H1 (cell line): Measurements from ENCODE around the gene MEX3D. TPM values are rescaled to one million over a fixed set of nuclear protein-coding genes. Genes with fewer than 3 reads are reported as not detected.

ENCODE experiments used
- CTCF ChIA-PET: fragments of 300-600 bp; sonication (Branson Sonifier 250); formaldehyde crosslinking; loops from one replicate; lab custom pipeline; 2021; ENCODE audit not compliant: partially characterized antibody; lab: Charles Lee
- POLR2A ChIA-PET: fragments of 300-600 bp; sonication (Branson Sonifier 250); formaldehyde crosslinking; loops from one replicate; lab custom pipeline; 2021; ENCODE audit warnings: inconsistent platforms; ENCODE audit not compliant: partially characterized antibody; lab: Charles Lee
- DNase-seq, 2 experiments: peaks; one replicate each; pipeline versions ENCODE4 v3.0.0 to v3.0.0-alpha.2; 2010 to 2022; ENCODE audit warnings: low spot score in 2 of 2, low read depth in 1 of 2, mixed read lengths in 1 of 2
- FAIRE-seq: peaks from 2 replicates; lab custom pipeline; 2011; peaks lifted over from hg19 to GRCh38; lab: Jason Lieb, UNC
- H2AFZ ChIP-seq: 2 replicates; pipeline ENCODE4 v1.8.1; 2012; ENCODE audit warnings: low read length, inconsistent platforms
- H2AK5ac ChIP-seq: 2 replicates; pipeline ENCODE4 v1.6.1; 2013; ENCODE audit warnings: low read depth, low read length
- H2BK120ac ChIP-seq: replicated peaks from 2 replicates; pipeline ENCODE3; 2013; ENCODE audit warnings: low read depth, low read length, inconsistent platforms
- H2BK12ac ChIP-seq: 2 replicates; pipeline ENCODE4 v1.6.1; 2013; ENCODE audit warnings: low read depth, low read length
- H2BK15ac ChIP-seq: 2 replicates; pipeline ENCODE4 v1.6.1; 2013; ENCODE audit warnings: low read length
- H2BK20ac ChIP-seq: 2 replicates; pipeline ENCODE4 v1.6.1; 2013; ENCODE audit warnings: low read length
- H2BK5ac ChIP-seq: 2 replicates; pipeline ENCODE4 v1.6.1; 2013; ENCODE audit warnings: low read depth, low read length
- H3K14ac ChIP-seq: 2 replicates; pipeline ENCODE4 v1.6.1; 2013; ENCODE audit warnings: inconsistent platforms; ENCODE audit not compliant: insufficient read length
- H3K18ac ChIP-seq: 2 replicates; pipeline ENCODE4 v1.6.1; 2013; ENCODE audit warnings: low read length; ENCODE audit errors: extremely low read depth
- H3K23ac ChIP-seq: 2 replicates; pipeline ENCODE4 v1.6.1; 2013; ENCODE audit warnings: inconsistent platforms; ENCODE audit not compliant: insufficient read length
- H3K23me2 ChIP-seq: 2 replicates; pipeline ENCODE4 v1.6.1; 2013; ENCODE audit warnings: low read depth, low read length
- H3K27ac ChIP-seq: 2 replicates; pipeline ENCODE4 v1.6.1; 2011; ENCODE audit warnings: low read depth, low read length, inconsistent platforms
- H3K27me3 ChIP-seq, 4 experiments: replicated peaks in 1 of 4; 1 replicate in 1 of 4; 2 replicates in 3 of 4; pipeline versions ENCODE4 v1.6.1 to v1.8.1; 2011 to 2013; ENCODE audit warnings: low read length in 3 of 4, mild to moderate bottlenecking in 3 of 4, inconsistent platforms in 2 of 4, mixed read lengths in 2 of 4, moderate library complexity in 1 of 4; ENCODE audit not compliant: control insufficient read depth in 3 of 4, insufficient read depth in 3 of 4; ENCODE audit errors: extremely low read depth in 1 of 4
- H3K36me3 ChIP-seq, 4 experiments: 2 replicates each; pipeline versions ENCODE4 v1.6.1 to v1.8.1; 2011 to 2013; ENCODE audit warnings: mild to moderate bottlenecking in 4 of 4, low read length in 3 of 4, moderate library complexity in 2 of 4, control low read depth in 1 of 4, inconsistent platforms in 1 of 4; ENCODE audit not compliant: insufficient read depth in 4 of 4, control insufficient read depth in 2 of 4
- H3K4ac ChIP-seq: replicated peaks from 2 replicates; pipeline ENCODE3; 2013; ENCODE audit warnings: low read length, low read depth, mixed read lengths, inconsistent platforms; ENCODE audit not compliant: insufficient read length
- H3K4me1 ChIP-seq, 4 experiments: replicated peaks in 1 of 4; 1 replicate in 1 of 4; 2 replicates in 3 of 4; pipeline versions ENCODE4 v1.6.1 to v1.8.1; 2011 to 2013; ENCODE audit warnings: low read length in 3 of 4, inconsistent platforms in 2 of 4, mixed read lengths in 1 of 4; ENCODE audit not compliant: insufficient read depth in 4 of 4, control insufficient read depth in 3 of 4
- H3K4me2 ChIP-seq, 2 experiments: 2 replicates each; pipeline versions ENCODE4 v1.6.1 to v1.8.1; 2011 to 2013; ENCODE audit warnings: low read depth in 2 of 2, low read length in 2 of 2, control low read depth in 1 of 2, inconsistent platforms in 1 of 2, mild to moderate bottlenecking in 1 of 2; ENCODE audit not compliant: insufficient read depth in 1 of 2
- H3K4me3 ChIP-seq, 4 experiments: fragments of 200-600, 300-600 bp in 1 of 4; sonication (generic), shearing (Covaris generic), sonication (Bioruptor Twin) in 1 of 4; 2 replicates each; pipeline versions ENCODE4 v1.5.1 to v1.8.1; 2011 to 2016; ENCODE audit warnings: low read length in 4 of 4, low read depth in 3 of 4, control low read depth in 2 of 4, inconsistent platforms in 2 of 4, mild to moderate bottlenecking in 2 of 4, mixed read lengths in 1 of 4, moderate library complexity in 1 of 4; ENCODE audit not compliant: insufficient read depth in 2 of 4; ENCODE audit errors: extremely low read depth in 1 of 4
- H3K56ac ChIP-seq: replicated peaks from 2 replicates; pipeline ENCODE3; 2013; ENCODE audit warnings: low read depth, mild to moderate bottlenecking, mixed read lengths, low read length, inconsistent platforms; ENCODE audit not compliant: insufficient read length
- H3K79me1 ChIP-seq: 2 replicates; pipeline ENCODE4 v1.6.1; 2013; ENCODE audit warnings: low read depth, low read length, control low read depth
- H3K79me2 ChIP-seq, 2 experiments: 2 replicates each; pipeline versions ENCODE4 v1.6.1 to v1.8.1; 2012 to 2013; ENCODE audit warnings: low read length in 2 of 2, mild to moderate bottlenecking in 2 of 2, inconsistent platforms in 1 of 2; ENCODE audit not compliant: insufficient read depth in 2 of 2, control insufficient read depth in 1 of 2
- H3K9ac ChIP-seq, 4 experiments: replicated peaks in 1 of 4; 1 replicate in 1 of 4; 2 replicates in 3 of 4; pipeline versions ENCODE4 v1.6.1 to v1.8.1; 2011 to 2013; ENCODE audit warnings: low read depth in 3 of 4, low read length in 3 of 4, control low read depth in 2 of 4, mild to moderate bottlenecking in 2 of 4, moderate library complexity in 2 of 4, inconsistent platforms in 1 of 4; ENCODE audit errors: extremely low read depth in 1 of 4
- H3K9me3 ChIP-seq, 2 experiments: 2 replicates each; pipeline versions ENCODE4 v1.6.1 to v1.8.1; 2012 to 2013; ENCODE audit warnings: mild to moderate bottlenecking in 2 of 2, moderate library complexity in 2 of 2, control low read depth in 1 of 2, inconsistent platforms in 1 of 2, low read depth in 1 of 2, low read length in 1 of 2, mixed read lengths in 1 of 2; ENCODE audit not compliant: insufficient read depth in 2 of 2
- H4K20me1 ChIP-seq, 2 experiments: replicated peaks in 1 of 2; 2 replicates each; pipeline versions ENCODE3 to v1.8.1; 2011 to 2013; ENCODE audit warnings: inconsistent platforms in 2 of 2, low read length in 2 of 2, mild to moderate bottlenecking in 1 of 2; ENCODE audit not compliant: insufficient read depth in 2 of 2, control insufficient read depth in 1 of 2
- H4K5ac ChIP-seq: 2 replicates; pipeline ENCODE4 v1.6.1; 2013; ENCODE audit warnings: low read length, low read depth, mixed read lengths, inconsistent platforms; ENCODE audit not compliant: insufficient read length
- H4K8ac ChIP-seq: 2 replicates; pipeline ENCODE4 v1.8.0; 2013; ENCODE audit warnings: mild to moderate bottlenecking, moderate library complexity, low read length, inconsistent platforms; ENCODE audit not compliant: insufficient read depth; ENCODE audit errors: extremely low read depth
- H4K91ac ChIP-seq: replicated peaks from 2 replicates; pipeline ENCODE3; 2013; ENCODE audit warnings: low read length, mixed read lengths, inconsistent platforms; ENCODE audit not compliant: insufficient read length
- CHD1 ChIP-seq: IDR thresholded peaks from 2 replicates; pipeline ENCODE4 v1.6.1; 2012; ENCODE audit warnings: low read depth, low read length, improper control_type of control experiment
- EGR1 ChIP-seq: IDR thresholded peaks from 2 replicates; pipeline ENCODE4 v1.6.1; 2011; ENCODE audit warnings: low read depth, low read length, borderline replicate concordance
- FOSL1 ChIP-seq: IDR thresholded peaks from 2 replicates; pipeline ENCODE4 v1.6.1; 2011; ENCODE audit warnings: mild to moderate bottlenecking, low read depth, low read length, moderate library complexity; ENCODE audit not compliant: insufficient read depth
- GABPA ChIP-seq: IDR thresholded peaks from 2 replicates; pipeline ENCODE4 v1.6.1; 2011; ENCODE audit warnings: mild to moderate bottlenecking, low read length, moderate library complexity, borderline replicate concordance; ENCODE audit not compliant: insufficient read depth
- MAFK ChIP-seq: IDR thresholded peaks from 2 replicates; pipeline ENCODE4 v1.6.1; 2012; ENCODE audit warnings: low read depth, mild to moderate bottlenecking, improper control_type of control experiment, low read length
- NANOG ChIP-seq: IDR thresholded peaks from 2 replicates; pipeline ENCODE4 v1.6.1; 2011; ENCODE audit warnings: low read length, low read depth, mild to moderate bottlenecking, inconsistent platforms; ENCODE audit not compliant: insufficient read depth, poor library complexity, severe bottlenecking
- NRF1 ChIP-seq: IDR thresholded peaks from 2 replicates; pipeline ENCODE4 v1.6.1; 2011; ENCODE audit warnings: mild to moderate bottlenecking, low read depth, low read length, improper control_type of control experiment
- POU5F1 ChIP-seq: IDR thresholded peaks from 2 replicates; pipeline ENCODE4 v1.6.1; 2011; ENCODE audit warnings: low read depth, mild to moderate bottlenecking, low read length, moderate library complexity
- RNF2 ChIP-seq: fragments of 200-900, 300-1000 bp; sonication (generic); IDR thresholded peaks from 2 replicates; pipeline ENCODE4 v1.7.1; 2016; ENCODE audit warnings: borderline replicate concordance, low read depth, mild to moderate bottlenecking, antibody characterized with exemption, low read length; ENCODE audit not compliant: poor library complexity, severe bottlenecking; ENCODE audit errors: missing control alignments
- SIRT6 ChIP-seq: IDR thresholded peaks from one replicate; pipeline ENCODE4 v1.7.1; 2012; ENCODE audit warnings: low read length, inconsistent platforms
- whole genome bisulfite sequencing, 2 experiments: shearing (Covaris generic) in 1 of 2; methylation state at CpG; one replicate each; pipeline versions ENCODE4 v1.1.6 to v1.1.7; 2013 to 2015; ENCODE audit warnings: low lambda C conversion rate in 2 of 2, mixed read lengths in 2 of 2, inconsistent platforms in 1 of 2, low coverage in 1 of 2, missing lambda C conversion rate in 1 of 2; ENCODE audit not compliant: insufficient replicate concordance in 2 of 2, insufficient coverage in 1 of 2, insufficient read length in 1 of 2; ENCODE audit errors: extremely low coverage in 1 of 2, missing lambda C conversion rate in 1 of 2; 5-methylcytosine and 5-hydroxymethylcytosine counted together
- polyA plus RNA-seq, 7 experiments: library from polyadenylated mRNA; depleted of rRNA in 3 of 7; stranded (reverse) in 5 of 7; unstranded in 2 of 7; fragments of >200 nt in 5 of 7; fragments of 200-250 nt in 2 of 7; gene quantifications; 1 replicate in 5 of 7; 2 replicates in 1 of 7; 4 replicates in 1 of 7; pipeline versions ENCODE4 v1.2.1 to v1.2.3, GENCODE V29; 2011 to 2013; ENCODE audit warnings: missing spikeins in 2 of 7, mixed read lengths in 2 of 7
- total RNA-seq: library from RNA; stranded (reverse); fragmentation: NEBNext Ultra II Directional; extraction: Animal tissue kit (Norgen Biotek cat#: 25700); gene quantifications from 2 replicates; pipeline ENCODE4 v1.2.1, GENCODE V29; 2021
- TF ChIP-seq, protein P1 (sequence below): IDR thresholded peaks from 2 replicates; pipeline ENCODE4 v1.6.1; 2012; ENCODE audit warnings: low read length, inconsistent platforms

Gene MEX3D
- total and polyA plus RNA-seq, 2 of the 8 experiments (the other 6 are each of a cell fraction or from before 2014, with no cell fraction given) = 20.8 to 78.8 TPM

GRCh38 chr19:1582201-1582600, 14.1 kb upstream of the MEX3D start:
- Histone ChIP-seq H2BK12ac (no peak overlapping the region), H3K14ac (no peak overlapping the region), H2BK20ac (no peak overlapping the region), H3K4me1 (no peaks in the 10 kb centered on the region), H3K27ac (no peak overlapping the region), H3K56ac (no peak overlapping the region), H3K18ac (no peak overlapping the region), H3K23ac (no peak overlapping the region), H2BK120ac (no peak overlapping the region), H4K8ac (0 out of 2 replicates have a peak overlapping the region, but pooled peaks have one; percentile 79), H3K27me3 (no peaks in the 10 kb centered on the region; a peak in 1 of 7 replicates), H2AFZ (no peak overlapping the region), H3K4me3 (no peak overlapping the region), H3K79me1 (peaks cover 14% of the 10 kb centered on the region), H3K36me3 (peaks cover 10 to 57% (median 42%) of the 10 kb centered on the region in 4 experiments; a peak in 7 of 8 replicates), H4K5ac (no peak overlapping the region), H3K4me2 (no peak overlapping the region), H3K9me3 (no peaks in the 10 kb centered on the region), H3K79me2 (peaks cover 0 to 13% of the 10 kb centered on the region in 2 experiments; a peak in 2 of 4 replicates), H4K91ac (no peak overlapping the region), H4K20me1 (peaks cover 0 to 21% of the 10 kb centered on the region in 2 experiments), H3K4ac (no peak overlapping the region), H2BK5ac (no peak overlapping the region), H2AK5ac (no peak overlapping the region), H3K9ac (no peak overlapping the region), H2BK15ac (no peak overlapping the region), H3K23me2 (no peaks in the 10 kb centered on the region)
- CTCF ChIA-PET = interaction anchor here (0.9 to 3.6 kb wide), 2 partner anchors 36 to 240 kb away, joined by 3 to 14 read pairs; no protein-coding TSS in a partner anchor
- 89% methylated on average over 9 of the region's 9 CpGs; no CpG with 5 or more reads in 1 of the 2 experiments for WGBS, 2 experiments
- no peak for DNase-seq
- FAIRE-seq = no peak
- POLR2A ChIA-PET = interaction anchor here (1.1 to 2.1 kb wide), 3 partner anchors 9 to 36 kb away, joined by 4 to 8 read pairs (median 6); no protein-coding TSS in a partner anchor
- TF ChIP-seq EGR1 (no peak), NRF1 (no peak), FOSL1 (no peak), MAFK (no peak), NANOG (no peak), CHD1 (no peak), POU5F1 (no peak), SIRT6 (no peak), RNF2 (no peak), GABPA (no peak)
- TF ChIP-seq, protein P1, sequence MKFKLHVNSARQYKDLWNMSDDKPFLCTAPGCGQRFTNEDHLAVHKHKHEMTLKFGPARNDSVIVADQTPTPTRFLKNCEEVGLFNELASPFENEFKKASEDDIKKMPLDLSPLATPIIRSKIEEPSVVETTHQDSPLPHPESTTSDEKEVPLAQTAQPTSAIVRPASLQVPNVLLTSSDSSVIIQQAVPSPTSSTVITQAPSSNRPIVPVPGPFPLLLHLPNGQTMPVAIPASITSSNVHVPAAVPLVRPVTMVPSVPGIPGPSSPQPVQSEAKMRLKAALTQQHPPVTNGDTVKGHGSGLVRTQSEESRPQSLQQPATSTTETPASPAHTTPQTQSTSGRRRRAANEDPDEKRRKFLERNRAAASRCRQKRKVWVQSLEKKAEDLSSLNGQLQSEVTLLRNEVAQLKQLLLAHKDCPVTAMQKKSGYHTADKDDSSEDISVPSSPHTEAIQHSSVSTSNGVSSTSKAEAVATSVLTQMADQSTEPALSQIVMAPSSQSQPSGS = no peak
